ENCODE measurements around the gene VAPB. TPM values are rescaled to one million over a fixed set of nuclear protein-coding genes. Genes with fewer than 3 reads are reported as not detected.
A peak's percentile ranks its signal among the peaks of the same experiment; 100 is the strongest.

Gene VAPB
- total RNA-seq, 3 donors from 2014 or later (not counting 1 experiment from before 2014, with no cell fraction given), result 20.3 to 23.1 (median 21.3) TPM

- DNase-seq, result peak in 1 of 2 donors; percentile 72
- intact Hi-C loops (cut with micrococcal nuclease), result no loop called here
- Mint-ChIP-seq H3K4me1 (no peaks in the 10 kb centered on the region), H3K4me3 (no peak overlapping the region), H3K27ac (no peak overlapping the region), H3K27me3 (ENCODE audit: low read depth in 2 of 2) (peaks cover 8 to 21% of the 10 kb centered on the region in 2 donors), H3K9me3 (peaks cover 6% of the 10 kb centered on the region in 2 donors), H3K36me3 (peaks cover 12% of the 10 kb centered on the region)
- Histone ChIP-seq H3K27me3 (ENCODE audit: control insufficient read depth, insufficient read depth, low read length) (no peaks in the 10 kb centered on the region), H3K27ac (ENCODE audit: low read length) (no peak overlapping the region), H3K9me3 (ENCODE audit: control insufficient read depth, insufficient read depth, low read length) (peaks cover 13% of the 10 kb centered on the region), H3K4me3 (ENCODE audit: low read length) (no peak overlapping the region), H3K36me3 (ENCODE audit: control insufficient read depth, insufficient read depth, low read length) (no peaks in the 10 kb centered on the region), H3K4me1 (ENCODE audit: control insufficient read depth, insufficient read depth, low read length) (no peaks in the 10 kb centered on the region)
- no peak for ATAC-seq
- no peak for TF ChIP-seq CTCF (IDR thresholded peaks at IDR 0.05)
- WGBS (ENCODE audit: insufficient coverage), result 25% methylated on average over 18 of the region's 18 CpGs
Observed at GRCh38 chr20:58481481-58482021, 92.5 kb downstream of the VAPB start.

- Histone ChIP-seq H3K4me3 (ENCODE audit: low read length) (no peak overlapping the region), H3K27ac (ENCODE audit: low read length) (no peak overlapping the region), H3K36me3 (ENCODE audit: control insufficient read depth, insufficient read depth, low read length) (no peaks in the 10 kb centered on the region), H3K4me1 (ENCODE audit: control insufficient read depth, insufficient read depth, low read length) (no peaks in the 10 kb centered on the region), H3K9me3 (ENCODE audit: control insufficient read depth, insufficient read depth, low read length) (peaks cover 13% of the 10 kb centered on the region), H3K27me3 (ENCODE audit: control insufficient read depth, insufficient read depth, low read length) (no peaks in the 10 kb centered on the region)
- Mint-ChIP-seq H3K27ac (no peak overlapping the region), H3K4me3 (no peak overlapping the region), H3K36me3 (peaks cover 14% of the 10 kb centered on the region), H3K9me3 (peaks cover 6% of the 10 kb centered on the region in 2 donors), H3K4me1 (no peaks in the 10 kb centered on the region), H3K27me3 (ENCODE audit: low read depth in 2 of 2) (peaks cover 8 to 22% of the 10 kb centered on the region in 2 donors)
- DNase-seq (no peak), ATAC-seq (no peak)
- no peak for TF ChIP-seq CTCF (IDR thresholded peaks at IDR 0.05)
- WGBS (ENCODE audit: insufficient coverage), result 85% methylated on average over 10 of the region's 10 CpGs
- intact Hi-C loops (cut with micrococcal nuclease), result no loop called here
Observed at GRCh38 chr20:58482416-58482815, 93.4 kb downstream of the VAPB start.

- 85% methylated on average over 5 of the region's 5 CpGs for WGBS (ENCODE audit: insufficient coverage)
- TF ChIP-seq CTCF (IDR thresholded peaks at IDR 0.05), result no peak
- H3K36me3 Mint-ChIP-seq, result peaks cover 14% of the 10 kb centered on the region
- H3K27me3 Mint-ChIP-seq (ENCODE audit: low read depth in 2 of 2), result peaks cover 8 to 22% of the 10 kb centered on the region in 2 donors
- no peaks in the 10 kb centered on the region for H3K4me1 Mint-ChIP-seq
- intact Hi-C loops (cut with micrococcal nuclease), result no loop called here
- DNase-seq, result no peak
- Histone ChIP-seq H3K4me1 (ENCODE audit: control insufficient read depth, insufficient read depth, low read length) (no peaks in the 10 kb centered on the region), H3K4me3 (ENCODE audit: low read length) (no peak overlapping the region), H3K9me3 (ENCODE audit: control insufficient read depth, insufficient read depth, low read length) (peaks cover 12% of the 10 kb centered on the region), H3K27me3 (ENCODE audit: control insufficient read depth, insufficient read depth, low read length) (no peaks in the 10 kb centered on the region), H3K27ac (ENCODE audit: low read length) (no peak overlapping the region), H3K36me3 (ENCODE audit: control insufficient read depth, insufficient read depth, low read length) (no peaks in the 10 kb centered on the region)
- no peak overlapping the region for H3K27ac Mint-ChIP-seq
- H3K9me3 Mint-ChIP-seq, result peaks cover 6% of the 10 kb centered on the region in 2 donors
- no peak for ATAC-seq
- no peak overlapping the region for H3K4me3 Mint-ChIP-seq
Observed at GRCh38 chr20:58483051-58483450, 94.0 kb downstream of the VAPB start.

GRCh38 chr20:58483470-58483869 is 94.4 kb downstream of the VAPB start:
- peaks cover 8 to 25% of the 10 kb centered on the region in 2 donors for H3K27me3 Mint-ChIP-seq (ENCODE audit: low read depth in 2 of 2)

More at GRCh38 chr20:58483470-58483869, 94.4 kb downstream of the VAPB start:
- Mint-ChIP-seq H3K4me3 (no peak overlapping the region), H3K27ac (no peak overlapping the region), H3K36me3 (peaks cover 16% of the 10 kb centered on the region), H3K9me3 (peaks cover 4 to 6% of the 10 kb centered on the region in 2 donors), H3K4me1 (no peaks in the 10 kb centered on the region)
- 88% methylated on average over 6 of the region's 6 CpGs for WGBS (ENCODE audit: insufficient coverage)
- no peak for DNase-seq
- ATAC-seq, result no peak
- H3K4me3 ChIP-seq (ENCODE audit: low read length), result no peak overlapping the region
- H3K9me3 ChIP-seq (ENCODE audit: control insufficient read depth, insufficient read depth, low read length), result peaks cover 8% of the 10 kb centered on the region
- no peak for TF ChIP-seq CTCF (IDR thresholded peaks at IDR 0.05)
- no peak overlapping the region for H3K27ac ChIP-seq (ENCODE audit: low read length)
- H3K27me3 ChIP-seq (ENCODE audit: control insufficient read depth, insufficient read depth, low read length), result no peaks in the 10 kb centered on the region
- no peaks in the 10 kb centered on the region for H3K4me1 ChIP-seq (ENCODE audit: control insufficient read depth, insufficient read depth, low read length)
- no peaks in the 10 kb centered on the region for H3K36me3 ChIP-seq (ENCODE audit: control insufficient read depth, insufficient read depth, low read length)
- intact Hi-C loops (cut with micrococcal nuclease), result no loop called here

Data from natural killer cell (primary cell).